ENCODE measurements around the gene STOX2.

Gene STOX2

DNA sequence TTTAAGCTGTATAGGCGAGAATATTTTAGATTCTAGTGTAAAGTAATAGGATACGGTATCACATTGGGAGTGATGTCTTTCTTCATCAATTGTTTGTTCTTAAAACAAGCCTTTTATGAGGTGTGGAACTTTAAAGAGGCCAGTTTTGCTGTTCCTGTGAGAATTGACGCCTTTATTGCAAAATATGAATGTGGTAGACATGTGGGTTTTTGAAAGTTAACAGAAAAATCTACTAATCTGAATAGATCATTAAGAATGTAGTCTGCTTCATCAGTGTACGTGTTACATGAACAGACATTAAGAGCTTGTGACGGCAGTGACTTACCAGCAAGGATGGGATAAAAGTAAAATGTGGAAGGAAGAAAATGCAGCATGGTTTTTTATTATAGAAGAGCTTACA, 63.8 kb downstream of the STOX2 start:
- DNase-seq (ENCODE audit: low spot score): no peak
- TF ChIP-seq, protein P1, sequence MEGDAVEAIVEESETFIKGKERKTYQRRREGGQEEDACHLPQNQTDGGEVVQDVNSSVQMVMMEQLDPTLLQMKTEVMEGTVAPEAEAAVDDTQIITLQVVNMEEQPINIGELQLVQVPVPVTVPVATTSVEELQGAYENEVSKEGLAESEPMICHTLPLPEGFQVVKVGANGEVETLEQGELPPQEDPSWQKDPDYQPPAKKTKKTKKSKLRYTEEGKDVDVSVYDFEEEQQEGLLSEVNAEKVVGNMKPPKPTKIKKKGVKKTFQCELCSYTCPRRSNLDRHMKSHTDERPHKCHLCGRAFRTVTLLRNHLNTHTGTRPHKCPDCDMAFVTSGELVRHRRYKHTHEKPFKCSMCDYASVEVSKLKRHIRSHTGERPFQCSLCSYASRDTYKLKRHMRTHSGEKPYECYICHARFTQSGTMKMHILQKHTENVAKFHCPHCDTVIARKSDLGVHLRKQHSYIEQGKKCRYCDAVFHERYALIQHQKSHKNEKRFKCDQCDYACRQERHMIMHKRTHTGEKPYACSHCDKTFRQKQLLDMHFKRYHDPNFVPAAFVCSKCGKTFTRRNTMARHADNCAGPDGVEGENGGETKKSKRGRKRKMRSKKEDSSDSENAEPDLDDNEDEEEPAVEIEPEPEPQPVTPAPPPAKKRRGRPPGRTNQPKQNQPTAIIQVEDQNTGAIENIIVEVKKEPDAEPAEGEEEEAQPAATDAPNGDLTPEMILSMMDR (IDR thresholded peaks at IDR 0.05; ENCODE audit: extremely low read depth, insufficient read depth, missing control alignments): no peak
- in situ Hi-C loops (cut with MboI; ENCODE audit: low pct_unique_long_range_greater_than_20kb, low sequenced_read_pairs, unreplicated experiment): no loop called here

- no peak for DNase-seq (ENCODE audit: low spot score)
- in situ Hi-C loops (cut with MboI; ENCODE audit: low pct_unique_long_range_greater_than_20kb, low sequenced_read_pairs, unreplicated experiment): no loop called here
- TF ChIP-seq, protein P1 (IDR thresholded peaks at IDR 0.05; ENCODE audit: extremely low read depth, insufficient read depth, missing control alignments): no peak
Measured at GRCh38 chr4:183969596-183969995, 64.5 kb downstream of the STOX2 start.

GRCh38 chr4:183971929-183972490, 66.9 kb downstream of the STOX2 start:
- TF ChIP-seq, protein P1 (IDR thresholded peaks at IDR 0.05; ENCODE audit: extremely low read depth, insufficient read depth, missing control alignments): no peak
- DNase-seq (ENCODE audit: low spot score): no peak
- in situ Hi-C loops (cut with MboI; ENCODE audit: low pct_unique_long_range_greater_than_20kb, low sequenced_read_pairs, unreplicated experiment): no loop called here

- in situ Hi-C loops (cut with MboI; ENCODE audit: low pct_unique_long_range_greater_than_20kb, low sequenced_read_pairs, unreplicated experiment): no loop called here
- TF ChIP-seq, protein P1 (IDR thresholded peaks at IDR 0.05; ENCODE audit: extremely low read depth, insufficient read depth, missing control alignments): no peak
- DNase-seq (ENCODE audit: low spot score): no peak
Measured at GRCh38 chr4:183977707-183978106, 72.6 kb downstream of the STOX2 start.

- TF ChIP-seq, protein P1 (IDR thresholded peaks at IDR 0.05; ENCODE audit: extremely low read depth, insufficient read depth, missing control alignments): no peak
- DNase-seq (ENCODE audit: low spot score): no peak
- in situ Hi-C loops (cut with MboI; ENCODE audit: low pct_unique_long_range_greater_than_20kb, low sequenced_read_pairs, unreplicated experiment): no loop called here
Measured at GRCh38 chr4:183984566-183984965, 79.5 kb downstream of the STOX2 start.

- in situ Hi-C loops (cut with MboI; ENCODE audit: low pct_unique_long_range_greater_than_20kb, low sequenced_read_pairs, unreplicated experiment): no loop called here
- no peak for DNase-seq (ENCODE audit: low spot score)
- TF ChIP-seq, protein P1 (IDR thresholded peaks at IDR 0.05; ENCODE audit: extremely low read depth, insufficient read depth, missing control alignments): no peak
Measured at GRCh38 chr4:183985786-183986185, 80.7 kb downstream of the STOX2 start.

All from GM13977 (cell line).